Calu3 (cell line): Measurements from ENCODE around the gene MYH6. TPM values are rescaled to one million over a fixed set of nuclear protein-coding genes. Genes with fewer than 3 reads are reported as not detected.
"Not testable (repeated sequence)": the region's sequence is repeated elsewhere in the genome, so short reads cannot be mapped to it uniquely, and the experiment has no call there.

ENCODE experiments used
- BruUV-seq: library from RNA; stranded (reverse); fragments of 400-500 nt; replicated peaks from 2 replicates; lab custom pipeline; 2021; lab: Mats Ljungman, UMichigan
- CTCF ChIA-PET: fragments of 300-600 bp; sonication (Branson Sonifier 250); formaldehyde crosslinking; loops from one replicate; lab custom pipeline; 2022; ENCODE audit warnings: antibody characterized with exemption; lab: Charles Lee
- DNase-seq: peaks from one replicate; pipeline ENCODE4 v3.0.0; 2022
- H3K27ac Mint-ChIP-seq: one replicate; pipeline ENCODE4 v1.8.0; 2022; ENCODE audit warnings: mixed read lengths; ENCODE audit not compliant: unreplicated experiment
- H3K27me3 Mint-ChIP-seq: one replicate; pipeline ENCODE4 v1.8.0; 2022; ENCODE audit warnings: mixed read lengths; ENCODE audit not compliant: unreplicated experiment
- H3K36me3 Mint-ChIP-seq: one replicate; pipeline ENCODE4 v1.8.0; 2022; ENCODE audit warnings: mild to moderate bottlenecking, moderate library complexity, mixed read lengths; ENCODE audit not compliant: insufficient read depth, unreplicated experiment
- H3K4me1 Mint-ChIP-seq: one replicate; pipeline ENCODE4 v1.8.0; 2022; ENCODE audit warnings: mild to moderate bottlenecking, low read depth, mixed read lengths; ENCODE audit not compliant: unreplicated experiment
- H3K4me3 Mint-ChIP-seq: one replicate; pipeline ENCODE4 v1.8.0; 2022; ENCODE audit warnings: mild to moderate bottlenecking, low read depth, moderate library complexity, mixed read lengths; ENCODE audit not compliant: unreplicated experiment
- H3K9me3 Mint-ChIP-seq: one replicate; pipeline ENCODE4 v1.8.0; 2022; ENCODE audit warnings: low read depth, mixed read lengths; ENCODE audit not compliant: unreplicated experiment
- intact Hi-C: fragments of 100-400 bp; cut with micrococcal nuclease; formaldehyde crosslinking; loops from one replicate; pipeline ENCODE4 v1.10.0; 2022; ENCODE audit not compliant: unreplicated experiment
- total RNA-seq: library from RNA; stranded (reverse); gene quantifications from 2 replicates; pipeline ENCODE4 v1.2.3, GENCODE V29; 2022
- TF ChIP-seq, protein P1 (sequence below): fragments of 200-600 bp; IDR thresholded peaks from one replicate; pipeline ENCODE4 v1.8.0; 2022; ENCODE audit warnings: antibody characterized with exemption; ENCODE audit not compliant: unreplicated experiment

MYH6 gene
- total RNA-seq, 1 experiment from 2014 or later: not detected

DNA sequence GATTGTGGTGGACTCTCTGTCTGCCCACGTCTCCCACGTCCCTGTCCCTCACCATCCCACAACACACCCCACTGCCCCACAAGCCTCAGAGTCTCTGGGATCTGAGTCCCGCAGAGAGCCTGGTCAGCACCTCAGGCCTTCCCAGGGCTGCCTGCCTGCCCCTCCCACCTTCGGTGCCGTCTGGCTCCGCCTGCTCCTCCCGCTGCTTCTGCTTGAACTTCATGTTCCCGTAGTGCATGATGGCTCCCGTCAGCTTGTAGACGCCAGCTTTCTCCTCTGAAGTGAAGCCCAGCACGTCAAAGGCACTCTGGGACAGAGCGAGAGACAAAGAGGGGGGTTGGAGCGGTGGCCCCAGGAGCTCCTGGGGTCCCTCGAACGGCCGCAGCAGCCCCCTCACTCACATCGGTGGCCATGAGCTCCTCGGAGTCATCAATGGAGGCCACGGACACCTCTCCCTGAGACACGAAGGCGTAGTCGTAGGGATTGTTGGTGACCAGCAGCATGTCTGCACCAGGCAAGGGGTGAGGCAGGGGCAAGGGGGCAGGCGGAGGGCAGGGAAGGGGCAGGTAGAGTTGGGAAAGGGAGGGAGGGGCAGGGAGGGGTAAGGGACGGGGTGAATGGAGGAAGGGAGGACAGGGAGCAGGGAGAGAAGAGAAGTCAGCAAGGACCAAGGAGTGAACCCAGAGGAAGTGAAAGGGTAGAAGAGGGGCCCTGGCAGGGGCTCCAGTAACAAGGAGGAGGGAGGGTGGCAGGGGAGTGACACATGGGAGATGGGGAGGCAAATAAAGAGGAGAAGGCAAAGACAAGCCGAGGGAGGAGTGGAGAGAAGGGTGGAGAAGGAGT lies 5.6 kb downstream of the MYH6 start:
- H3K4me3 Mint-ChIP-seq: no peak overlapping the region
- CTCF ChIA-PET: interaction anchor here (0.6 kb wide), 1 partner anchor 27 kb away, joined by 3 read pairs; no protein-coding TSS in a partner anchor

DNA sequence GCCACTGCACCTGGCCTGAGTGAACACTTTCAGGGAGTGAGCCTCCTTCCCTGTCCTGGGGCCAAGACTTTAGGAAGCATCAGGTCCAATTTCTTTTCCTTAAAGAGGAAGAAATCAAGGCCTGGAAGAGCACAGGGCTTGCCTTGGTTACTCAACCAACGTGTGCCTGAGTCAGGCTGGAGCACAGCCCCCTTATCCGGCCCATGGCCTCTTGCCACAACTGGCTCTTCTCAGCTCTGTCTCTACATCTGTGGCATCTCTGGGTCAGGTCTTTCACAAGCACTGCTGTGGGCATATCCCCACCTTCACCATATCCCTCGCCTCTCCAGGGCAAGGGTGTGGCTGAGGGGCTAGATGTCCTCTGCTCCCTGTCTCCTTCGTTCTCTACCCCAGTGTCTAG lies 6.8 kb downstream of the MYH6 start:
- Mint-ChIP-seq H3K4me3 (no peak overlapping the region), H3K4me1 (no peaks in the 10 kb centered on the region), H3K27me3 (peaks cover 95% of the 10 kb centered on the region), H3K9me3 (no peaks in the 10 kb centered on the region), H3K27ac (no peak overlapping the region), H3K36me3 (no peaks in the 10 kb centered on the region)
- intact Hi-C loops: no loop called here
- CTCF ChIA-PET: no interaction called here
- BruUV-seq: no TSS peak
- no peak for DNase-seq
- TF ChIP-seq, protein P1, sequence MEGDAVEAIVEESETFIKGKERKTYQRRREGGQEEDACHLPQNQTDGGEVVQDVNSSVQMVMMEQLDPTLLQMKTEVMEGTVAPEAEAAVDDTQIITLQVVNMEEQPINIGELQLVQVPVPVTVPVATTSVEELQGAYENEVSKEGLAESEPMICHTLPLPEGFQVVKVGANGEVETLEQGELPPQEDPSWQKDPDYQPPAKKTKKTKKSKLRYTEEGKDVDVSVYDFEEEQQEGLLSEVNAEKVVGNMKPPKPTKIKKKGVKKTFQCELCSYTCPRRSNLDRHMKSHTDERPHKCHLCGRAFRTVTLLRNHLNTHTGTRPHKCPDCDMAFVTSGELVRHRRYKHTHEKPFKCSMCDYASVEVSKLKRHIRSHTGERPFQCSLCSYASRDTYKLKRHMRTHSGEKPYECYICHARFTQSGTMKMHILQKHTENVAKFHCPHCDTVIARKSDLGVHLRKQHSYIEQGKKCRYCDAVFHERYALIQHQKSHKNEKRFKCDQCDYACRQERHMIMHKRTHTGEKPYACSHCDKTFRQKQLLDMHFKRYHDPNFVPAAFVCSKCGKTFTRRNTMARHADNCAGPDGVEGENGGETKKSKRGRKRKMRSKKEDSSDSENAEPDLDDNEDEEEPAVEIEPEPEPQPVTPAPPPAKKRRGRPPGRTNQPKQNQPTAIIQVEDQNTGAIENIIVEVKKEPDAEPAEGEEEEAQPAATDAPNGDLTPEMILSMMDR: no peak

More for the DNA sequence above, 5.6 kb downstream of the MYH6 start:
- H3K4me1 Mint-ChIP-seq: no peaks in the 10 kb centered on the region
- TF ChIP-seq, protein P1: no peak
- BruUV-seq: no TSS peak
- no peak overlapping the region for H3K27ac Mint-ChIP-seq
- intact Hi-C loops: no loop called here
- H3K27me3 Mint-ChIP-seq: peaks cover 95% of the 10 kb centered on the region
- no peaks in the 10 kb centered on the region for H3K9me3 Mint-ChIP-seq
- no peak for DNase-seq
- no peaks in the 10 kb centered on the region for H3K36me3 Mint-ChIP-seq

DNA sequence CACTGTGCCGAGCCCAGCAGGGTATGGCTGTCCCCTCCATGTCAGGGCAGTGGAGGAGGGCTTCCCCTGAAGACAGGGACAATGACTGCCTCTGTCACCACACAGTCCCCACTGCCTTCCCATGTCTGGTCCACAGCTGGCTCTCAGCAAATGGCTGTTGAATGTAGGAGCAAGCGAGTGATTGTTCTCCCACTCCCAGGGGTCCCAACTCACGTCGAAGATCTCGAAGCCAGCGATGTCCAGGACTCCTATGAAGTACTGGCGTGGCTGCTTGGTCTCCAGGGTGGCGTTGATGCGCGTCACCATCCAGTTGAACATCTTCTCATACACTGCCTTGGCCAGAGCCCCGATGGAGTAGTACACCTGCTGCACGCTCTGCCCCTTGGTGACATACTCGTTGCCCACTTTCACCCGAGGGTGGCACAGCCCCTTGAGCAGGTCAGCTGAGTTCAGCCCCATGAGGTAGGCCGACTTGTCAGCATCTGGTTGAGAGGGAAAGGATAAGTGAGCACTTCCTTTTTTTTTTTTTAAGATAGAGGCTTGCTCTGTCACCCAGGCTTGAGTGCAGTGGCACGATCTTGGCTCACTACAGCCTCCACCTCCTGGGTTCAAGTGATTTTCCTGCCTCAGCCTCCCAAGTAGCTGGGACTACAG lies 7.5 kb downstream of the MYH6 start:
- DNase-seq, H3K4me1 Mint-ChIP-seq, H3K27ac Mint-ChIP-seq, BruUV-seq, H3K9me3 Mint-ChIP-seq, H3K4me3 Mint-ChIP-seq, CTCF ChIA-PET, H3K36me3 Mint-ChIP-seq, intact Hi-C loops: not testable (repeated sequence)
- peaks cover 95% of the 10 kb centered on the region for H3K27me3 Mint-ChIP-seq

DNA sequence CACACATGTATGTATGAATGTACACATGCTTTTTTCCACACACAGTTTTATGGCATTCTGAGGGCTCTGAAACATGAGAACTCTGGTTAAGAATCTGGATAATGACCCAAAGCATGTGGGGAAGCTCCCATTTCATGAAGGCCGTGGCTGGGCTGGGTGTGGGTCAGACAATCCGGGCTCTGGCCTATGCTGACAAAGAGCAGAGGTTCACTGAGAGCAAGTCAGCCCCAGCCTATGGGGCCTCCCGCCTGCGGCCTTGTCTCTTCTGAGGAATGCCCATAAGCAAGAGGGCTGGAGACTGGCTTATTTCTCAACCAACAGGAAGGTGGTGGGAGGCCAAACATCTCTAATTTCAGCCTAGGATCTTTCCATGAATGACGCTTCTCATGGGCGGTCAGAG lies 8.5 kb downstream of the MYH6 start:
- BruUV-seq: no TSS peak
- Mint-ChIP-seq H3K36me3 (no peaks in the 10 kb centered on the region), H3K27ac (no peak overlapping the region), H3K4me1 (no peaks in the 10 kb centered on the region), H3K27me3 (peaks cover 91% of the 10 kb centered on the region), H3K9me3 (no peaks in the 10 kb centered on the region), H3K4me3 (no peak overlapping the region)
- intact Hi-C loops: no loop called here
- CTCF ChIA-PET: no interaction called here
- no peak for DNase-seq
- TF ChIP-seq, protein P1: no peak
